ENCODE results near the gene SWI5.

The SWI5 gene

DNA sequence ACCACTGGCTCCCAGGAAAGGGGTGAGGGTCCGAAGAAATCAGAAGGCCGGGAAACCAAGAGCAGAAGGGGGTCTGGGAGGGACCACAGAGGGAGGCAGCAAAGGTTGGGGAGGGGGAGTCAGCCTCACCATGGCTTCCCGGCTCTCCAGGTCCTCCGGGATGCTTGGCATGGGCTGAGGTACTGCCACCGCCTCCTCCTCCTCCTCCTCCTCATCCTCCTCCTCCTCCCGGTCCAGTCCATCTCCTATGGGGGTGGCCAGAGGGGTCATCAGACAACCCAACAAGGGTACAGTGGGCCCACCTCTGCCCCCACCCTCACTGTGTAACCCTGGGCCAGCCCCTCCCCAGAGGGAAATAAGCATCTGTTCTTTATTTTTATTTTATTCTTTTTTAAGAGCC, 17.8 kb upstream of the SWI5 start:
- DNase-seq = no peak
- TF ChIP-seq, protein P1, sequence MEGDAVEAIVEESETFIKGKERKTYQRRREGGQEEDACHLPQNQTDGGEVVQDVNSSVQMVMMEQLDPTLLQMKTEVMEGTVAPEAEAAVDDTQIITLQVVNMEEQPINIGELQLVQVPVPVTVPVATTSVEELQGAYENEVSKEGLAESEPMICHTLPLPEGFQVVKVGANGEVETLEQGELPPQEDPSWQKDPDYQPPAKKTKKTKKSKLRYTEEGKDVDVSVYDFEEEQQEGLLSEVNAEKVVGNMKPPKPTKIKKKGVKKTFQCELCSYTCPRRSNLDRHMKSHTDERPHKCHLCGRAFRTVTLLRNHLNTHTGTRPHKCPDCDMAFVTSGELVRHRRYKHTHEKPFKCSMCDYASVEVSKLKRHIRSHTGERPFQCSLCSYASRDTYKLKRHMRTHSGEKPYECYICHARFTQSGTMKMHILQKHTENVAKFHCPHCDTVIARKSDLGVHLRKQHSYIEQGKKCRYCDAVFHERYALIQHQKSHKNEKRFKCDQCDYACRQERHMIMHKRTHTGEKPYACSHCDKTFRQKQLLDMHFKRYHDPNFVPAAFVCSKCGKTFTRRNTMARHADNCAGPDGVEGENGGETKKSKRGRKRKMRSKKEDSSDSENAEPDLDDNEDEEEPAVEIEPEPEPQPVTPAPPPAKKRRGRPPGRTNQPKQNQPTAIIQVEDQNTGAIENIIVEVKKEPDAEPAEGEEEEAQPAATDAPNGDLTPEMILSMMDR (IDR thresholded peaks at IDR 0.05) = no peak
- H3K27ac Mint-ChIP-seq = peak overlapping the region; percentile 83
- peaks cover 3% of the 10 kb centered on the region for H3K27me3 Mint-ChIP-seq (ENCODE audit: low read depth, poor library complexity)
- peaks cover 49% of the 10 kb centered on the region for H3K36me3 Mint-ChIP-seq (ENCODE audit: low read depth)
- H3K9me3 Mint-ChIP-seq = no peaks in the 10 kb centered on the region
- no peak overlapping the region for H3K4me3 Mint-ChIP-seq
- H3K4me1 Mint-ChIP-seq = peaks cover 20% of the 10 kb centered on the region

DNA sequence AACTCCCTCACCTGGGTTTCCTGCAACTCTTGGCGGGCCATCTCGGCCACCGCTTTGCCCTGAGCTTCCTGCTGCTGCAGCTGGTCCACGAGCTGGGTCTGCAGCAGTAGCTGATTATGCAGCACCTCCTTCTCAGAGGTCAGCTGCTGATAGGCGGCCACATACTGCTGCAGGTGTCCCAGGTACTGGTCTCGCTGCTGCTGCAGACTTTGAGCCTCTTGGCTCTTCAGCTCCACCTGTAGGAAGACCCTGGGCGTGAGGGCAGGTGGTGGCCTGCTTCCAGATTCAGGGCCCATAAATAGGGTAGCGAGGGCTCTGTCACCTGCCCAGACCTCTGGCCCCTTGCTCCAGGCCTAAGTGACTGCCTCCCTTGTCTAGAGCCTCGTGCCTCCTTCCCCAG, 16.9 kb upstream of the SWI5 start:
- no peak overlapping the region for H3K4me3 Mint-ChIP-seq
- DNase-seq = no peak
- TF ChIP-seq, protein P1 (IDR thresholded peaks at IDR 0.05) = no peak
- H3K27me3 Mint-ChIP-seq (ENCODE audit: low read depth, poor library complexity) = peaks cover 3% of the 10 kb centered on the region
- H3K36me3 Mint-ChIP-seq (ENCODE audit: low read depth) = peaks cover 49% of the 10 kb centered on the region
- peaks cover 14% of the 10 kb centered on the region for H3K4me1 Mint-ChIP-seq
- no peaks in the 10 kb centered on the region for H3K9me3 Mint-ChIP-seq
- H3K27ac Mint-ChIP-seq = no peak overlapping the region

DNA sequence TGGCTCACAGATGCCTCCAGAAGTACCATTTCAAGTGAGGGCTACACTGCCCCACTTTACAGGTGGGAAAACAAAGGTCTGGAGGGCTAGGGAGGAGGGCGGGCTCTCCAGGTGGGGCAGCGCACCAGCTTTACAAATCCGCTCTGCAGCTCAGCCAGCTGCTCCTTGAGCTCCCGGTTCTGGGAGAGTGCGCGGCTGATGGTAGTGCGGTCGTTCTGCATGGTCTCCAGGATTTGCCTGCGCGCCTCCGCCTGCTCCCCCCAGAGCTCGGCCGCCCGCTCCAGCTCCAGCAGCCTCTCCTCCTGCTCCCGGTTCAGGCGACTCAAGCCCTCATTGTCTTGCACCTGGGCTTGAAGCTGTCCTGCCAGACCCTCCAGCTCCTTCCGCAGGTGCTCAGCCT, 15.7 kb upstream of the SWI5 start:
- no peak overlapping the region for H3K4me3 Mint-ChIP-seq
- H3K4me1 Mint-ChIP-seq = peaks cover 3% of the 10 kb centered on the region
- no peak overlapping the region for H3K27ac Mint-ChIP-seq
- H3K9me3 Mint-ChIP-seq = no peaks in the 10 kb centered on the region
- TF ChIP-seq, protein P1 (IDR thresholded peaks at IDR 0.05) = no peak
- peaks cover 3% of the 10 kb centered on the region for H3K27me3 Mint-ChIP-seq (ENCODE audit: low read depth, poor library complexity)
- peaks cover 54% of the 10 kb centered on the region for H3K36me3 Mint-ChIP-seq (ENCODE audit: low read depth)
- no peak for DNase-seq

DNA sequence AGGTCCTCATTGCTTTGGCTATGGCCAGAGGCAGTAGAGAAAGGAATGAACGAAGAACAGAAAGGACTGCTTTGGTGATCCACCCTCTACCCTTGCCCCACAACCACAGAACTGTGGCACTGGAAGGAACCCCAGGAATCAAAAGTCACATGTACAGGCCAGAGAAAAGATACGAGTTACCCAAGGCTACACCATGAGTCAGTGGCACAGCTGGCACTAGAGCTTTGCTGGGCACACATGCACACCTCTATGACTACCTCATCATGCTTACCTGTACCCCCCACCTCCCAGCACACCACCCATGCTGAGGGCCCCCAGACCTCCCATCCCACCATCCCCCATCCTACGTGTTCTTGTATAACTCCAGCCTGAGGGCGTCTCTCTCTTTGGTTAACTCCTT, 13.4 kb upstream of the SWI5 start:
- Mint-ChIP-seq H3K27ac (no peak overlapping the region), H3K36me3 (ENCODE audit: low read depth) (peaks cover 61% of the 10 kb centered on the region)

DNA sequence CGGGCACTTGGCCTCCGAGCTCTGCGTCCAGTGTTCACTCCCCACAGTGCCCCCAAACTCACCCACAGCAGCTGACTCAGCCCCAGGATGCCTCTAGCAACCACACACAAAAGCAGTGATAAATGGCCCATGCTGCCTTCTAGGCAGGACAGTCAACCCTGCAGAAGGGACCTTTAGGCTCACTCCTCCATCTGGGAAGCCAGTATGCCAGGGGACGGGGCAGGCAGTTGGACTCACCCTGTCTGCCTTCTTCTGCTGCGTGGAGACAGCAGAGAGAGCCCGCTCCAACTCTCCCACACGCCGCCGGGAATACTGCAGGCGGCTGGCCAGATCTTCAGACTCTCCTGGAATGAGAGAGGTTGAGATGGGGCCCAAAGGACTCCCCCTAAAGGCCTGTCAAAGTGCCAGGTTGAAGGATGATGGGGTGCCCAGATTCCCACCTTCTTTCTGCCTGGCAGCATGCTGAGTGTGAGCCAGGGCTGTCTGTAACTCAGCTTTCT, 10.7 kb upstream of the SWI5 start:
- DNase-seq = no peak
- Mint-ChIP-seq H3K27me3 (ENCODE audit: low read depth, poor library complexity) (peaks cover 3% of the 10 kb centered on the region), H3K9me3 (no peaks in the 10 kb centered on the region), H3K27ac (no peak overlapping the region), H3K36me3 (ENCODE audit: low read depth) (peaks cover 55% of the 10 kb centered on the region), H3K4me1 (peaks cover 8% of the 10 kb centered on the region), H3K4me3 (no peak overlapping the region)
- TF ChIP-seq, protein P1 (IDR thresholded peaks at IDR 0.05) = no peak

More for the DNA sequence above, 13.4 kb upstream of the SWI5 start:
- Mint-ChIP-seq H3K27me3 (ENCODE audit: low read depth, poor library complexity) (peaks cover 3% of the 10 kb centered on the region), H3K9me3 (no peaks in the 10 kb centered on the region), H3K4me1 (peaks cover 7% of the 10 kb centered on the region), H3K4me3 (no peak overlapping the region)
- TF ChIP-seq, protein P1 (IDR thresholded peaks at IDR 0.05) = no peak
- DNase-seq = no peak

DNA sequence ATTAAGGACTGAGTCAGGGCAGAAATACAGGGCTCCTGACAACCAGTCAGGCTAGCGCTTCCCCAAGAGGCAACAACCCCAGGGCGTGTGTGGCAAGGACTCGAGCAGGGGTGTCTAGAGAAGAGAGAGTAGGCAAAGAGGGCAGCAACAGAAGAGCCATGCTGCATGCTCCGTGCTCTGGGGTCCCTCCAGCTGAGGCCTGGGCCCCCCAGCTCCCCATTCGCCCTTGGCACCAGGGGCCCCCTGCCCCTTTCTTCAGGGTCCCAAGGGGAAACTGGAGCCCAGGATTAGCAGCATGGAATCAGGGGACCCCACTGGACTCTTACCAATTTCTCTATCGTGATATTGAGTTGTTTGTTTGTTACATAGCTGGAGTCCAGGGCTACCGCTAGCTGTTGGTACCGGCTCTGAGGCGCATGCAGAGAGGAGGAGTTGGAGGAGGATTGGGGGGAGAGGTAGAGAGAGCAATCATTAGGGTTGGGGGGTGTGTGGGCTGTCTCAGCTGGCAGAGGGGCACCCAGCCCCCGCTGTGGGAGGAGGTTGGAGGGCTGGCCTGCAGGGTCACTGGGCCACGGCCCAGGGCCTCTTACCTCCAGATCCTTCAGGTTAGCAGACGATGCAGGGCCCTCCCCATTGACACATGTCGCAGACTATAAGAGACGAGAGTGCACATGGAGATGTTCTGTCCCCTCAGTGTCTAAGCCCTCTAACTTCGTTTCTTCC, 9.0 kb upstream of the SWI5 start:
- Mint-ChIP-seq H3K4me1 (peaks cover 8% of the 10 kb centered on the region), H3K9me3 (no peaks in the 10 kb centered on the region), H3K4me3 (no peak overlapping the region), H3K36me3 (ENCODE audit: low read depth) (peaks cover 42% of the 10 kb centered on the region), H3K27me3 (ENCODE audit: low read depth, poor library complexity) (no peaks in the 10 kb centered on the region), H3K27ac (peak overlapping the region; percentile 95)
- no peak for DNase-seq
- TF ChIP-seq, protein P1 (IDR thresholded peaks at IDR 0.05) = no peak

All from nephron progenitor cell (in vitro differentiated cells).